Endometrium (tissue), 2 donors: Measurements from ENCODE around the gene BCAS1.
"Not testable (repeated sequence)": the region's sequence is repeated elsewhere in the genome, so short reads cannot be mapped to it uniquely, and the experiment has no call there.

Experiments
- FAIRE-seq: peaks from 2 replicates; lab custom pipeline; 2012; peaks lifted over from hg19 to GRCh38; lab: Jason Lieb, UNC
- donor health status: control.
- donor health status: control.

Gene BCAS1

GRCh38 chr20:54017846-54018245, 52.5 kb downstream of the BCAS1 start:
- peak; percentile 72 for FAIRE-seq

- FAIRE-seq, result no peak
Observed at GRCh38 chr20:54015496-54015895, 54.9 kb downstream of the BCAS1 start.

GRCh38 chr20:54014293-54014926, 56.0 kb downstream of the BCAS1 start:
- FAIRE-seq, result no peak

GRCh38 chr20:54013471-54013870, 56.9 kb downstream of the BCAS1 start:
- no peak for FAIRE-seq

- no peak for FAIRE-seq
Observed at GRCh38 chr20:54011346-54011745, 59.0 kb downstream of the BCAS1 start.

GRCh38 chr20:54006216-54006615, 64.2 kb downstream of the BCAS1 start:
- not testable (repeated sequence) for FAIRE-seq

- FAIRE-seq, result no peak
Observed at GRCh38 chr20:54005524-54005923, 64.9 kb downstream of the BCAS1 start.

- no peak for FAIRE-seq
Observed at GRCh38 chr20:54004445-54004844, 65.9 kb downstream of the BCAS1 start.

- FAIRE-seq, result no peak
Observed at GRCh38 chr20:54002741-54003140, 67.7 kb downstream of the BCAS1 start.

- no peak for FAIRE-seq
Observed at GRCh38 chr20:54002056-54002575, 68.3 kb downstream of the BCAS1 start.

GRCh38 chr20:54000914-54001313, 69.5 kb downstream of the BCAS1 start:
- FAIRE-seq, result no peak

- no peak for FAIRE-seq
Observed at GRCh38 chr20:54000262-54000661, 70.1 kb downstream of the BCAS1 start.

- FAIRE-seq, result no peak
Observed at GRCh38 chr20:53999077-53999476, 71.3 kb downstream of the BCAS1 start.

GRCh38 chr20:53996584-53997486, 73.6 kb downstream of the BCAS1 start:
- FAIRE-seq, result no peak

- no peak for FAIRE-seq
Observed at GRCh38 chr20:53995949-53996348, 74.4 kb downstream of the BCAS1 start.

- no peak for FAIRE-seq
Observed at GRCh38 chr20:53994088-53994487, 76.3 kb downstream of the BCAS1 start.

- FAIRE-seq, result no peak
Observed at GRCh38 chr20:53993310-53993709, 77.1 kb downstream of the BCAS1 start.

GRCh38 chr20:53990768-53991450, 79.5 kb downstream of the BCAS1 start:
- peak; percentile 96 for FAIRE-seq

GRCh38 chr20:53990003-53990402, 80.4 kb downstream of the BCAS1 start:
- no peak for FAIRE-seq

GRCh38 chr20:53989401-53989800, 81.0 kb downstream of the BCAS1 start:
- FAIRE-seq, result no peak

GRCh38 chr20:53986037-53986650, 84.2 kb downstream of the BCAS1 start:
- peak; percentile 97 for FAIRE-seq

- FAIRE-seq, result no peak
Observed at GRCh38 chr20:53985150-53985518, 85.3 kb downstream of the BCAS1 start.
